ENCODE data around the gene PCDHB16.
A peak's percentile ranks its signal among the peaks of the same experiment; 100 is the strongest.
"Not testable (repeated sequence)": the region's sequence is repeated elsewhere in the genome, so short reads cannot be mapped to it uniquely, and the experiment has no call there.

Gene PCDHB16

DNA sequence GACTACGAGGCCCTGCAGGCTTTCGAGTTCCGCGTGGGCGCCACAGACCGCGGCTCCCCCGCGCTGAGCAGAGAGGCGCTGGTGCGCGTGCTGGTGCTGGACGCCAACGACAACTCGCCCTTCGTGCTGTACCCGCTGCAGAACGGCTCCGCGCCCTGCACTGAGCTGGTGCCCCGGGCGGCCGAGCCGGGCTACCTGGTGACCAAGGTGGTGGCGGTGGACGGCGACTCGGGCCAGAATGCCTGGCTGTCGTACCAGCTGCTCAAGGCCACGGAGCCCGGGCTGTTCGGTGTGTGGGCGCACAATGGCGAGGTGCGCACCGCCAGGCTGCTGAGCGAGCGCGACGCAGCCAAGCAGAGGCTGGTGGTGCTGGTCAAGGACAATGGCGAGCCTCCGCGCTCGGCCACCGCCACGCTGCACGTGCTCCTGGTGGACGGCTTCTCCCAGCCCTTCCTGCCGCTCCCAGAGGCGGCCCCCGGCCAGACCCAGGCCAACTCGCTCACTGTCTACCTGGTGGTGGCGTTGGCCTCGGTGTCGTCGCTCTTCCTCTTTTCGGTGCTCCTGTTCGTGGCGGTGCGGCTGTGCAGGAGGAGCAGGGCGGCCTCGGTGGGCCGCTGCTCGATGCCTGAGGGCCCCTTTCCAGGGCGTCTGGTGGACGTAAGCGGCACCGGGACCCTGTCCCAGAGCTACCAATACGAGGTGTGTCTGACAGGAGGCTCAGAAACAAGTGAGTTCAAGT is 2.1 kb downstream of the PCDHB16 start:
- DNase-seq = not testable (repeated sequence)

DNA sequence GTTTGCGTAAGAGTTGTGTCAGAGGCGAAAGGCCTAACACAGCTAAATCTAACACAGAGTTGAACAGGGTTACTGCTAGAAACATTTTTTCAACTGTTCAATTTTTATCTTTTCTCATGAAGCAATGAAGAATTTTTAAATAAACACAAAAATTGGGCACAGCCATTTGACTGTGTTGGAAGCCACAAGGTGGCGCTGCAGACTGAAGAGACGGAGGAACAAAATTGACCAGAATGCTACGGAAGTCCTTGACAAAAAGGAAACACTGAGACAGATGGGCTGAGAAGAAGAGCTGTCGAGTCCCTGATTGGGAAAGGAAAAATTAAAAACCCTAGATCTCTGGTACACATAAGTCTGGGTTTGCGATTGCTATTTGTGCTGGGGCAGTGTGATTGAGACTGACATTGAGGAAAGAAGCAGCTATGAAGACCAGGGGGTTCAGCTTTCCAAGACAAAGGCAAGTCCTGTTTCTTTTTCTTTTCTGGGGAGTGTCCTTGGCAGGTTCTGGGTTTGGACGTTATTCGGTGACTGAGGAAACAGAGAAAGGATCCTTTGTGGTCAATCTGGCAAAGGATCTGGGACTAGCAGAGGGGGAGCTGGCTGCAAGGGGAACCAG is 4.8 kb downstream of the PCDHB16 start, which contains the start of gene PCDHB9:
Gene PCDHB9, plus strand, starts transcription at position 265 of the 616 bp plus-strand sequence. Its CDS starts 158 bp downstream, at position 423.
- DNase-seq = peak; percentile 53

DNA sequence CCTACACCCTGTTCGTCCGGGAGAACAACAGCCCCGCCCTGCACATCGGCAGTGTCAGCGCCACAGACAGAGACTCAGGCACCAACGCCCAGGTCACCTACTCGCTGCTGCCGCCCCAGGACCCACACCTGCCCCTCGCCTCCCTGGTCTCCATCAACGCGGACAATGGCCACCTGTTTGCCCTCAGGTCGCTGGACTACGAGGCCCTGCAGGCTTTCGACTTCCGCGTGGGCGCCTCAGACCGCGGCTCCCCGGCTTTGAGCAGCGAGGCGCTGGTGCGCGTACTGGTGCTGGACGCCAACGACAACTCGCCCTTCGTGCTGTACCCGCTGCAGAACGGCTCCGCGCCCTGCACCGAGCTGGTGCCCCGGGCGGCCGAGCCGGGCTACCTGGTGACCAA is 6.5 kb downstream of the PCDHB16 start:
- not testable (repeated sequence) for DNase-seq

DNA sequence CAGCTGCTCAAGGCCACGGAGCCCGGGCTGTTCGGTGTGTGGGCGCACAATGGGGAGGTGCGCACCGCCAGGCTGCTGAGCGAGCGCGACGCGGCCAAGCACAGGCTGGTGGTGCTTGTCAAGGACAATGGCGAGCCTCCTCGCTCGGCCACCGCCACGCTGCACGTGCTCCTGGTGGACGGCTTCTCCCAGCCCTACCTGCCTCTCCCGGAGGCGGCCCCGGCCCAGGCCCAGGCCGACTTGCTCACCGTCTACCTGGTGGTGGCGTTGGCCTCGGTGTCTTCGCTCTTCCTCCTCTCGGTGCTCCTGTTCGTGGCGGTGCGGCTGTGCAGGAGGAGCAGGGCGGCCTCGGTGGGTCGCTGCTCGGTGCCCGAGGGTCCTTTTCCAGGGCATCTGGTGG is 6.9 kb downstream of the PCDHB16 start:
- DNase-seq = not testable (repeated sequence)

DNA sequence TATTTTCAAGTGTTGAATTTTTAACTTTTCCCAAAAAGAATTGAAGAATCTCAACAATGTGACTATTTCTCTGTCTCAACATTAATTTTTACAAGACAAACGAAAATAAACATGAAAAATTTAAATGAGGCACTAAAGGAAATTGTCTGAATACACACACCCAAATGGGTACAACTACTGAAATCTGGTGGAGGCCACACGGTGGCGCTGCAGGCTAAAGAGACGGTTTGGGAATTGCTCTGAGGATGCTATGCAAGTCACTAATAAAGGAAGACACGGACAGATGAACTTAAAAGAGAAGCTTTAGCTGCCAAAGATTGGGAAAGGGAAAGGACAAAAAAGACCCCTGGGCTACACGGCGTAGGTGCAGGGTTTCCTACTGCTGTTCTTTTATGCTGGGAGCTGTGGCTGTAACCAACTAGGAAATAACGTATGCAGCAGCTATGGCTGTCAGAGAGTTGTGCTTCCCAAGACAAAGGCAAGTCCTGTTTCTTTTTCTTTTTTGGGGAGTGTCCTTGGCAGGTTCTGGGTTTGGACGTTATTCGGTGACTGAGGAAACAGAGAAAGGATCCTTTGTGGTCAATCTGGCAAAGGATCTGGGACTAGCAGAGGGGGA is 10.0 kb downstream of the PCDHB16 start, which contains the start of gene PCDHB10:
Gene PCDHB10, plus strand, starts transcription at position 244 of the 616 bp plus-strand sequence. Its CDS starts 200 bp downstream, at position 444.
- DNase-seq = peak; percentile 57

DNA sequence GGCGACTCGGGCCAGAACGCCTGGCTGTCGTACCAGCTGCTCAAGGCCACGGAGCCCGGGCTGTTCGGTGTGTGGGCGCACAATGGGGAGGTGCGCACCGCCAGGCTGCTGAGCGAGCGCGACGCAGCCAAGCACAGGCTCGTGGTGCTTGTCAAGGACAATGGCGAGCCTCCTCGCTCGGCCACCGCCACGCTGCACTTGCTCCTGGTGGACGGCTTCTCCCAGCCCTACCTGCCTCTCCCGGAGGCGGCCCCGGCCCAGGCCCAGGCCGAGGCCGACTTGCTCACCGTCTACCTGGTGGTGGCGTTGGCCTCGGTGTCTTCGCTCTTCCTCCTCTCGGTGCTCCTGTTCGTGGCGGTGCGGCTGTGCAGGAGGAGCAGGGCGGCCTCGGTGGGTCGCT is 12.1 kb downstream of the PCDHB16 start:
- not testable (repeated sequence) for DNase-seq

DNA sequence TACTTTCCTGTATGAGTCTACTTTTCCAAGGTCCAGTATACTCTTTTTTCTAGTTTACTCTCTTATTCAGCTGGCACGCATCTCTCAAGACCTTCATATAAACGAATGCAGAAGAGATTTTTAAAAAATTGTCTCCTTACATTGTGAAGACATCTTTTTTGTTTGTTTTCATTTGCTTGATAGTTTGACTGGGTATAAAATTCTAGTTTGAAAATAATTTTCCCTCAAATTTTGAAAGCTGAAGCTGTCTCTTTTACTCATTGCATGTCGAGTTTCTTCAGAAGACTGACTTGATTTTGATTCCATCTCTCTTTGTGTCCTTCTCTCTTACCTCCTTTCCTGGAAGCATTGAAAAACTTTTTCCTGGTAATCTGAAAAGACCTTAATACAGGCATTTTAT is 14.2 kb downstream of the PCDHB16 start:
- no peak for DNase-seq

DNA sequence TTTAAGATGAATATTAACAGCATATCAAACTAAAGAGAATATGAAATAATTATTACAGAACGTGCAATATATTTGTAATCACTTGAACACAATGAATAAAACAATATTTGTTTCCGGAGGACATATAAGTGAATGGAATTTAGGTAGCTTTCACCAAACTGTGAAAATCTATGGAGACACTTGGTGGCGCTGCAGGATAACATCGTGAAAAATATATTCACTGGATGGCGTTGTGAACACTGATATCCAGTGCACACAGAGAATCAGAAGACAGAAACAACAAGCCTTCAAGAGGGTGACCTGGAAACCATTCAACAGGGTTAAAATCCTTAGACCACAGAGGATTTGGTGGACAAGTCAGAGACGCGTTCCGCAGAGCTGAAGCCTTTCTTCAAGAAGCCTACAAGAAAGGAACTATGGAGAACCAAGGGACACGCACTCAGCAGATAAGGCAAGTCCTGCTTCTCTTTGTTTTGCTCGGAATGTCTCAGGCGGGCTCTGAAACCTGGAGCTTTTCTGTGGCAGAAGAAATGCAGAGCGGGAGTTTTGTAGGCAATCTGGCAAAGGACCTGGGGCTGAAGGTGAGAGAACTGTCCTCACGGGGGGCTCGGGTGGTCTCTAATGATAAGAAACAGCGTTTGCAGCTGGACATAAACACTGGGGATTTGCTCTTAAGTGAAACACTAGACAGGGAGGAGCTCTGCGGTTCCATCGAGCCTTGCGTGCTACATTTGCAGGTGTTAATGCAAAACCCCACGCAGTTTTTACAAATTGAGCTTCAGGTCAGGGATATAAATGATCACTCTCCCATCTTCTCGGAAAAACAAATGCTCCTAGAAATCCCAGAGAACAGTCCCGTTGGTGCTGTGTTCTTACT is 17.4 kb downstream of the PCDHB16 start, which contains the start of gene PCDHB11:
Gene PCDHB11, plus strand, starts transcription at position 269 of the 877 bp plus-strand sequence. Its CDS starts 148 bp downstream, at position 417.
- no peak for DNase-seq

DNA sequence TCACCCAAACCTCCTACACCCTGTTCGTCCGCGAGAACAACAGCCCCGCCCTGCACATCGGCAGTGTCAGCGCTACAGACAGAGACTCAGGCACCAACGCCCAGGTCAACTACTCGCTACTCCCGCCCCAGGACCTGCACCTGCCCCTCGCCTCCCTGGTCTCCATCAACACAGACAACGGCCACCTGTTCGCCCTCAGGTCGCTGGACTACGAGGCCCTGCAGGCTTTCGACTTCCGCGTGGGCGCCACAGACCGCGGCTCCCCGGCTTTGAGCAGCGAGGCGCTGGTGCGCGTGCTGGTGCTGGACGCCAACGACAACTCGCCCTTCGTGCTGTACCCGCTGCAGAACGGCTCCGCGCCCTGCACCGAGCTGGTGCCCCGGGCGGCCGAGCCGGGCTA is 18.9 kb downstream of the PCDHB16 start:
- not testable (repeated sequence) for DNase-seq

DNA sequence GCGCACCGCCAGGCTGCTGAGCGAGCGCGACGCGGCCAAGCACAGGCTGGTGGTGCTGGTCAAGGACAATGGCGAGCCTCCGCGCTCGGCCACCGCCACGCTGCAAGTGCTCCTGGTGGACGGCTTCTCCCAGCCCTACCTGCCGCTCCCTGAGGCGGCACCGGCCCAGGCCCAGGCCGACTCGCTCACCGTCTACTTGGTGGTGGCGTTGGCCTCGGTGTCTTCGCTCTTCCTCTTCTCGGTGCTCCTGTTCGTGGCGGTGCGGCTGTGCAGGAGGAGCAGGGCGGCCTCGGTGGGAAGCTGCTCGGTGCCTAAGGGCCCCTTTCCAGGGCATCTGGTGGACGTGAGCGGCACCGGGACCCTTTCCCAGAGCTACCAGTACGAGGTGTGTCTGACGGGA is 19.5 kb downstream of the PCDHB16 start:
- not testable (repeated sequence) for DNase-seq

DNA sequence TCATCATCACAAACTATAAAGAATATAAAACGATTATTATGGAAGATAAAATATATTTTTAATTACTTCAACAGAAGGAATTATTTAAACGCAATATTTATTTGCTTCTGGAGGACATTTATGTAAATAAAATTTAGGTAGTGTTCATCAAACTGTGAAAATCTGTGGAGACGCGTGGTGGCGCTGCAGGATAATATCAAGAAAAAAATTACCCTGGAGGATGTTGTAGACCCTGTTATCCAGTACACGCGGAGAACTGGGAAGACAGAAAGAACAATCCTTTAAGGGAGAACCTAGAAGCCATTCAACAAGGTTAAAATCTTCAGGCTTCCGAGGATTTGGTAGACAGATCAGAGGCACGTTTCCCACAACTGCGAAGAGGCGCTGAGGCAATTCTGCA is 26.3 kb downstream of the PCDHB16 start, which contains the start of gene PCDHB12:
Gene PCDHB12, plus strand, starts transcription at position 242 of the 400 bp plus-strand sequence. CDS start 189 bp downstream, outside the sequence.
- DNase-seq = no peak

DNA sequence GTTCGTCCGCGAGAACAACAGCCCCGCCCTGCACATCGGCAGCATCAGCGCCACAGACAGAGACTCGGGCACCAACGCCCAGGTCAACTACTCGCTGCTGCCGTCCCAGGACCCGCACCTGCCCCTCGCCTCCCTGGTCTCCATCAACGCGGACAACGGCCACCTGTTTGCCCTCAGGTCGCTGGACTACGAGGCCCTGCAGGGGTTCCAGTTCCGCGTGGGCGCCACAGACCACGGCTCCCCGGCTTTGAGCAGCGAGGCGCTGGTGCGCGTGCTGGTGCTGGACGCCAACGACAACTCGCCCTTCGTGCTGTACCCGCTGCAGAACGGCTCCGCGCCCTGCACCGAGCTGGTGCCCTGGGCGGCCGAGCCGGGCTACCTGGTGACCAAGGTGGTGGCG is 28.1 kb downstream of the PCDHB16 start:
- DNase-seq = not testable (repeated sequence)

DNA sequence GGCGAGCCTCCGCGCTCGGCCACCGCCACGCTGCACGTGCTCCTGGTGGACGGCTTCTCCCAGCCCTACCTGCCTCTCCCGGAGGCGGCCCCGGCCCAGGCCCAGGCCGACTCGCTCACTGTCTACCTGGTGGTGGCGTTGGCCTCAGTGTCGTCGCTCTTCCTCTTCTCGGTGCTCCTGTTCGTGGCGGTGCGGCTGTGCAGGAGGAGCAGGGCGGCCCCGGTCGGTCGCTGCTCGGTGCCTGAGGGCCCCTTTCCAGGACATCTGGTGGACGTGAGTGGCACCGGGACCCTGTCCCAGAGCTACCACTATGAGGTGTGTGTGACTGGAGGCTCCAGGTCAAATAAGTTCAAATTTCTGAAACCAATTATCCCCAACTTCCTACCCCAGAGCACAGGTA is 28.7 kb downstream of the PCDHB16 start:
- DNase-seq = not testable (repeated sequence)

DNA sequence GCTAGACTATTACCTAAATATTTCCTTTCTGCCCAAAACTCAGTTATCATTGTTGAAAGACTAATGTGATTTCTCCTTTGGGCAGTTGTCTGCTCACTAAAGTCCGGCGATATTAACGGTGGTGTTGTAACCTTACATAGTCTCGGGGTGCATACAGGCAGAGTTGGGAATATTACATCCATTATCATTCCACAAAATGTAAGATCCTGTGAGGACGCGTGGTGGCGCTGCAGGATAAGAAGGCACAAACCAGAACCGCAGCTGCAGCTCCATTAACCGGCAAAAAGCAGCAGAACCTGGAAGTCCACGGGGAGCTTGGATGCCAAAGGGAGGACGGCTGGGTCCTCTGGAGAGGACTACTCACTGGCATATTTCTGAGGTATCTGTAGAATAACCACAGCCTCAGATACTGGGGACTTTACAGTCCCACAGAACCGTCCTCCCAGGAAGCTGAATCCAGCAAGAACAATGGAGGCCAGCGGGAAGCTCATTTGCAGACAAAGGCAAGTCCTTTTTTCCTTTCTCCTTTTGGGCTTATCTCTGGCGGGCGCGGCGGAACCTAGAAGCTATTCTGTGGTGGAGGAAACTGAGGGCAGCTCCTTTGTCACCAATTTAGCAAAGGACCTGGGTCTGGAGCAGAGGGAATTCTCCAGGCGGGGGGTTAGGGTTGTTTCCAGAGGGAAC is 31.6 kb downstream of the PCDHB16 start, which contains the start of gene PCDHB13:
Gene PCDHB13, plus strand, starts transcription at position 264 of the 684 bp plus-strand sequence. Its CDS starts 205 bp downstream, at position 469.
- DNase-seq = peak; percentile 33

DNA sequence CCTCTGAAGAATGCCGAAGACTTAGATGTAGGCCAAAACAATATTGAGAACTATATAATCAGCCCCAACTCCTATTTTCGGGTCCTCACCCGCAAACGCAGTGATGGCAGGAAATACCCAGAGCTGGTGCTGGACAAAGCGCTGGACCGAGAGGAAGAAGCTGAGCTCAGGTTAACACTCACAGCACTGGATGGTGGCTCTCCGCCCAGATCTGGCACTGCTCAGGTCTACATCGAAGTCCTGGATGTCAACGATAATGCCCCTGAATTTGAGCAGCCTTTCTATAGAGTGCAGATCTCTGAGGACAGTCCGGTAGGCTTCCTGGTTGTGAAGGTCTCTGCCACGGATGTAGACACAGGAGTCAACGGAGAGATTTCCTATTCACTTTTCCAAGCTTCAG is 32.4 kb downstream of the PCDHB16 start:
- DNase-seq = not testable (repeated sequence)

DNA sequence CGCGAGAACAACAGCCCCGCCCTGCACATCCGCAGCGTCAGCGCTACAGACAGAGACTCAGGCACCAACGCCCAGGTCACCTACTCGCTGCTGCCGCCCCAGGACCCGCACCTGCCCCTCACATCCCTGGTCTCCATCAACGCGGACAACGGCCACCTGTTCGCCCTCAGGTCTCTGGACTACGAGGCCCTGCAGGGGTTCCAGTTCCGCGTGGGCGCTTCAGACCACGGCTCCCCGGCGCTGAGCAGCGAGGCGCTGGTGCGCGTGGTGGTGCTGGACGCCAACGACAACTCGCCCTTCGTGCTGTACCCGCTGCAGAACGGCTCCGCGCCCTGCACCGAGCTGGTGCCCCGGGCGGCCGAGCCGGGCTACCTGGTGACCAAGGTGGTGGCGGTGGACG is 33.3 kb downstream of the PCDHB16 start:
- not testable (repeated sequence) for DNase-seq

DNA sequence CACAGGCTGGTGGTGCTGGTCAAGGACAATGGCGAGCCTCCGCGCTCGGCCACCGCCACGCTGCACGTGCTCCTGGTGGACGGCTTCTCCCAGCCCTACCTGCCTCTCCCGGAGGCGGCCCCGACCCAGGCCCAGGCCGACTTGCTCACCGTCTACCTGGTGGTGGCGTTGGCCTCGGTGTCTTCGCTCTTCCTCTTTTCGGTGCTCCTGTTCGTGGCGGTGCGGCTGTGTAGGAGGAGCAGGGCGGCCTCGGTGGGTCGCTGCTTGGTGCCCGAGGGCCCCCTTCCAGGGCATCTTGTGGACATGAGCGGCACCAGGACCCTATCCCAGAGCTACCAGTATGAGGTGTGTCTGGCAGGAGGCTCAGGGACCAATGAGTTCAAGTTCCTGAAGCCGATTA is 33.8 kb downstream of the PCDHB16 start:
- not testable (repeated sequence) for DNase-seq

DNA sequence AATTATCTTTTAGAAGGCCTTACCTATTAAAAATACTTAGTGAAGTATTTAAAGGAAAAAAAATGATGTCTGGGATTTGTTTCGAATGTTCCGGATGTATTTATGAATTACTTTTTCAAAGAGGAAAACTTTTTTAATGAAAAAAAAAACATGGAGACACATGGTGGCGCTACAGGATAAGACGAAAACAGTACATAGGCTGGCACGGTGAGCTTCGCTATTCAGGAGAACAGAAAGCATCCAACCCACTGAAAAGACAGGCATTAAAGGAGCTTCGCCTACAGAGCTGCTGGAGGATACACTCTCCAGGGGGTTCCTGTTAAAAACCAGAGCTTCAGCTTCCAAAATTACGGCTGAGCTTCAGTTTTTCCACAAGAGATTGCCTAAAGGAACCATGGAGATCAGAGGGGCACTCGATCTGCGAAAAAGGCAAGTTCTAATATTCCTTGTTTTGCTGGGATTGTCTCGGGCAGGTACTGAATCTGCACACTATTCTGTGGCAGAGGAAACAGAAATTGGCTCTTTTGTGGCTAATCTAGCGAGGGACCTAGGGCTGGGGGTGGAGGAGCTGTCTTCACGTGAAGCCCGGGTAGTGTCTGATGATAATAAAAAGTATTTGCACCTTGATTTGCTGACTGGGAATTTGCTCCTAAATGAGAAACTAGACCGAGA is 41.1 kb downstream of the PCDHB16 start, which contains the start of gene PCDHB14:
Gene PCDHB14, plus strand, starts transcription at position 232 of the 672 bp plus-strand sequence. Its CDS starts 163 bp downstream, at position 395.
- no peak for DNase-seq

DNA sequence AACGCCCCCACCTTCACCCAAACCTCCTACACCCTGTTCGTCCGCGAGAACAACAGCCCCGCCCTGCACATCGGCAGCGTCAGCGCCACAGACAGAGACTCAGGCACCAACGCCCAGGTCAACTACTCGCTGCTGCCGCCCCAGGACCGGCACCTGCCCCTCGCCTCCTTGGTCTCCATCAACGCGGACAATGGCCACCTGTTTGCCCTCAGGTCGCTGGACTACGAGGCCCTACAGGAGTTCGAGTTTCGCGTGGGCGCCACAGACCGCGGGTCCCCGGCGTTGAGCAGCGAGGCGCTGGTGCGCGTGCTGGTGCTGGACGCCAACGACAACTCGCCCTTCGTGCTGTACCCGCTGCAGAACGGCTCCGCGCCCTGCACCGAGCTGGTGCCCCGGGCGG is 42.7 kb downstream of the PCDHB16 start:
- DNase-seq = not testable (repeated sequence)

DNA sequence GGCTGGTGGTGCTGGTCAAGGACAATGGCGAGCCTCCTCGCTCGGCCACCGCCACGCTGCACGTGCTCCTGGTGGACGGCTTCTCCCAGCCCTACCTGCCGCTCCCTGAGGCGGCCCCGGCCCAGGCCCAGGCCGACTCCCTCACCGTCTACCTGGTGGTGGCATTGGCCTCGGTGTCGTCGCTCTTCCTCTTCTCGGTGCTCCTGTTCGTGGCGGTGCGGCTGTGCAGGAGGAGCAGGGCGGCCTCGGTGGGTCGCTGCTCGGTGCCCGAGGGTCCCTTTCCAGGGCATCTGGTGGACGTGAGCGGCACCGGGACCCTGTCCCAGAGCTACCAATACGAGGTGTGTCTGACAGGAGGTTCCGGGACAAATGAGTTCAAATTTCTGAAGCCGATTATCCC is 43.2 kb downstream of the PCDHB16 start:
- DNase-seq = not testable (repeated sequence)
